GM21786 (cell line): ENCODE data around the gene KLHL36.

ENCODE experiments used
- ATAC-seq: cut with Tn5 transposase; IDR thresholded peaks from one replicate; pipeline ENCODE4 v1.9.1; 2021; ENCODE audit not compliant: unreplicated experiment

KLHL36 gene

GRCh38 chr16:84641643-84642358, 6.5 kb upstream of the KLHL36 start:
- no peak for ATAC-seq

- ATAC-seq: no peak
These were observed 5.1 kb upstream of the KLHL36 start for GRCh38 chr16:84643180-84643583.

- ATAC-seq: no peak
These were observed 4.6 kb upstream of the KLHL36 start for GRCh38 chr16:84643674-84644073.

GRCh38 chr16:84648595-84649510, 542 bp downstream of the KLHL36 start:
- ATAC-seq: peak; percentile 60

- ATAC-seq: no peak
These were observed 1.2 kb downstream of the KLHL36 start for GRCh38 chr16:84649511-84649861.

GRCh38 chr16:84650062-84650991, 2.0 kb downstream of the KLHL36 start:
- no peak for ATAC-seq

- no peak for ATAC-seq
These were observed 4.3 kb downstream of the KLHL36 start for GRCh38 chr16:84652566-84652965.

- ATAC-seq: no peak
These were observed 5.9 kb downstream of the KLHL36 start for GRCh38 chr16:84654238-84654637.

- ATAC-seq: no peak
These were observed 6.7 kb downstream of the KLHL36 start for GRCh38 chr16:84654998-84655397.

GRCh38 chr16:84656649-84657048, 8.3 kb downstream of the KLHL36 start:
- ATAC-seq: no peak

GRCh38 chr16:84657229-84657837, 9.0 kb downstream of the KLHL36 start:
- ATAC-seq: no peak

- no peak for ATAC-seq
These were observed 10.4 kb downstream of the KLHL36 start for GRCh38 chr16:84658690-84659089.

GRCh38 chr16:84659656-84660300, 11.5 kb downstream of the KLHL36 start:
- no peak for ATAC-seq

- ATAC-seq: no peak
These were observed 12.7 kb downstream of the KLHL36 start for GRCh38 chr16:84660973-84661372.

GRCh38 chr16:84661418-84662060, 13.2 kb downstream of the KLHL36 start:
- ATAC-seq: no peak

GRCh38 chr16:84662471-84662870, 14.2 kb downstream of the KLHL36 start:
- no peak for ATAC-seq

GRCh38 chr16:84663433-84664101, 15.3 kb downstream of the KLHL36 start:
- ATAC-seq: peak; percentile 96

GRCh38 chr16:84665359-84665758, 17.0 kb downstream of the KLHL36 start:
- ATAC-seq: no peak

- ATAC-seq: no peak
These were observed 17.5 kb downstream of the KLHL36 start for GRCh38 chr16:84665843-84666242.
